Measurements from ENCODE around the gene NPM3.

DNA sequence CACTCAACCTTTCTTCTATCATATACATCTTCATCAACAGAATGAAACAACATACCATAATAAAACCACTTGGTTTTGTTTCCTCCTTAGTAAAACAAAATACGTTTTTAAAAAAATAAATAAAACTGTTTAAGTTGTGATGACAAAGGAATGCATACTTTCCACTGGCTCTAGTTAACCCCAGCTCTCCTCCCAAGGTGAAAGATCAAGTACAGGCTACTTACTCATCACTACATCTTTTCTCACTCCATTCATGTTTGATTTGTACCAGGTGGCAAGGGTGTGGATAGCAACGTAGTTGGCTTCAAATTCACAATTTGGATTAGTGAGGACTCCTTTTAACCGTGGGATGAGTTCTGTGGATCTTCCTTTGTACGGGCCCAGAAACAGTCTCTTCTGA is 20.3 kb upstream of the NPM3 start:
- TF ChIP-seq, protein P1, sequence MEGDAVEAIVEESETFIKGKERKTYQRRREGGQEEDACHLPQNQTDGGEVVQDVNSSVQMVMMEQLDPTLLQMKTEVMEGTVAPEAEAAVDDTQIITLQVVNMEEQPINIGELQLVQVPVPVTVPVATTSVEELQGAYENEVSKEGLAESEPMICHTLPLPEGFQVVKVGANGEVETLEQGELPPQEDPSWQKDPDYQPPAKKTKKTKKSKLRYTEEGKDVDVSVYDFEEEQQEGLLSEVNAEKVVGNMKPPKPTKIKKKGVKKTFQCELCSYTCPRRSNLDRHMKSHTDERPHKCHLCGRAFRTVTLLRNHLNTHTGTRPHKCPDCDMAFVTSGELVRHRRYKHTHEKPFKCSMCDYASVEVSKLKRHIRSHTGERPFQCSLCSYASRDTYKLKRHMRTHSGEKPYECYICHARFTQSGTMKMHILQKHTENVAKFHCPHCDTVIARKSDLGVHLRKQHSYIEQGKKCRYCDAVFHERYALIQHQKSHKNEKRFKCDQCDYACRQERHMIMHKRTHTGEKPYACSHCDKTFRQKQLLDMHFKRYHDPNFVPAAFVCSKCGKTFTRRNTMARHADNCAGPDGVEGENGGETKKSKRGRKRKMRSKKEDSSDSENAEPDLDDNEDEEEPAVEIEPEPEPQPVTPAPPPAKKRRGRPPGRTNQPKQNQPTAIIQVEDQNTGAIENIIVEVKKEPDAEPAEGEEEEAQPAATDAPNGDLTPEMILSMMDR (IDR thresholded peaks at IDR 0.05) = no peak
- TF ChIP-seq, protein P2, sequence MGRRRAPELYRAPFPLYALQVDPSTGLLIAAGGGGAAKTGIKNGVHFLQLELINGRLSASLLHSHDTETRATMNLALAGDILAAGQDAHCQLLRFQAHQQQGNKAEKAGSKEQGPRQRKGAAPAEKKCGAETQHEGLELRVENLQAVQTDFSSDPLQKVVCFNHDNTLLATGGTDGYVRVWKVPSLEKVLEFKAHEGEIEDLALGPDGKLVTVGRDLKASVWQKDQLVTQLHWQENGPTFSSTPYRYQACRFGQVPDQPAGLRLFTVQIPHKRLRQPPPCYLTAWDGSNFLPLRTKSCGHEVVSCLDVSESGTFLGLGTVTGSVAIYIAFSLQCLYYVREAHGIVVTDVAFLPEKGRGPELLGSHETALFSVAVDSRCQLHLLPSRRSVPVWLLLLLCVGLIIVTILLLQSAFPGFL (CRISPR knock-in tag; IDR thresholded peaks at IDR 0.05; ENCODE audit: borderline replicate concordance) = no peak
- TF ChIP-seq ZNF121 (CRISPR knock-in tag; IDR thresholded peaks at IDR 0.05) (no peak), ELF4 (CRISPR knock-in tag; IDR thresholded peaks at IDR 0.05; ENCODE audit: low read depth) (no peak), ETV6 (CRISPR knock-in tag; IDR thresholded peaks at IDR 0.05) (no peak)
- TF ChIP-seq, protein P3, sequence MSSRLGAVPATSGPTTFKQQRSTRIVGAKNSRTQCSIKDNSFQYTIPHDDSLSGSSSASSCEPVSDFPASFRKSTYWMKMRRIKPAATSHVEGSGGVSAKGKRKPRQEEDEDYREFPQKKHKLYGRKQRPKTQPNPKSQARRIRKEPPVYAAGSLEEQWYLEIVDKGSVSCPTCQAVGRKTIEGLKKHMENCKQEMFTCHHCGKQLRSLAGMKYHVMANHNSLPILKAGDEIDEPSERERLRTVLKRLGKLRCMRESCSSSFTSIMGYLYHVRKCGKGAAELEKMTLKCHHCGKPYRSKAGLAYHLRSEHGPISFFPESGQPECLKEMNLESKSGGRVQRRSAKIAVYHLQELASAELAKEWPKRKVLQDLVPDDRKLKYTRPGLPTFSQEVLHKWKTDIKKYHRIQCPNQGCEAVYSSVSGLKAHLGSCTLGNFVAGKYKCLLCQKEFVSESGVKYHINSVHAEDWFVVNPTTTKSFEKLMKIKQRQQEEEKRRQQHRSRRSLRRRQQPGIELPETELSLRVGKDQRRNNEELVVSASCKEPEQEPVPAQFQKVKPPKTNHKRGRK (CRISPR knock-in tag; IDR thresholded peaks at IDR 0.05; ENCODE audit: borderline replicate concordance) = no peak
